Measurements from ENCODE around the gene FIBP.
"Not testable (repeated sequence)": the region's sequence is repeated elsewhere in the genome, so short reads cannot be mapped to it uniquely, and the experiment has no call there.

Gene FIBP

DNA sequence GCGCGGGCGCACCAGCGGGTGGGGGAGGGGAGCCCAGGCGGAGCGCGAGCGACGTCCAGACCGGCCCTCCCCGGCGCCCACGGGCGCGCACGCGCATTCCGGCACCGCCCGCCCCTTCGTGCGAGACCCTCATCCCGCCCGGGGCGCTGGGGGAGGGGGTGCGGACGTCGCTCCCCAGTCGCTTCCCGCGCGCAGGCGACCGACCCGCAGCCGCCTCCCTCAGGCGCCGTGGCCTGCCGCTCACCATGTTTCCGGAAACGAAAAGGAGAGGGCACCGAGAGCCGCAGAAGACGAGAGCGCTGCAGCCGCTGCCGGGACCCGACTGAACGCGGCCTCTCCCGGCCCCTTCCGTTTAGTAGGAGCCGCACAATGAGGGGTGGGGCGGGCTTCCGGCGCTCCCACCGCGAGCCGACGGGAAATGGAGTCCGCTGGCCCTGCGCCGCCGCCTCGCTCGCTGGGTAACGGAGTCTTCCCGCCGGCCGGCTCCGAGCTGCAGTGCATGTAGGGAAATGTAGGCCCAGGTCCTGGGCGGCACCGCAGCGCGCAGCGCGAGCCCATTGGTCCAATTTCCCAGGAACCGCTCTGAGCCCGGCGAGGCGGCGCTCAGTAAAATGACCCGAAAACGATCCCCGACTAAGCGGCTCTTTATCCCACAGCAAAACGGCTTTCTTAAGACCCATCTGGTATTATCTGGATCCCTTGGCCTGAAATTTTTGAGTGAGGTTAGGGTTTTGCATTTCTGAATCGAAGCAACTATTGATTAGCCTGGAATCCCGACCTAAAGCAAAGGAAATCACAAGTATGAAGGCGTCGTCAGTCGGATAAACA, 30.2 kb downstream of the FIBP start, which contains the start of gene CFL1:
TSS of gene CFL1 (minus strand) at position 328 of the 828 bp plus-strand sequence. CDS start at position 247, 81 bp downstream.
- peak; percentile 94 for DNase-seq

DNA sequence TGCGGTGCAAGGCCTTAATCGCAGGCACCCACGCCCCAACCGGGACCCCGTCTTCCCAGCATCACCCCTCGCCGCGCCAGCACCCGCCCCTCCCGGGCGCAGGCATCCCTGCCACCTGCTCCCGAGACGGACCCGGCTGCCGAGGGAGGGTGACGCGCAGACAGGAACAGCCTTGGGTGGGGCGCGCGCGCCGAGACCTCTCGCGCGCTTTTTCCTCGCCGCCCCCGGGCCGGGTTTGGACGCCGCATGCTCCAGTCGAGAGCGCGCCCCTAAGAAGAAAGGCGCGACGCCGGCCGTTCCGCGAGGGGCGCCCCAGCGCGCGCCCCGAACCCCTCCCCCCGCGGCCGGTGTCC, 30.8 kb downstream of the FIBP start:
- no peak for DNase-seq

DNA sequence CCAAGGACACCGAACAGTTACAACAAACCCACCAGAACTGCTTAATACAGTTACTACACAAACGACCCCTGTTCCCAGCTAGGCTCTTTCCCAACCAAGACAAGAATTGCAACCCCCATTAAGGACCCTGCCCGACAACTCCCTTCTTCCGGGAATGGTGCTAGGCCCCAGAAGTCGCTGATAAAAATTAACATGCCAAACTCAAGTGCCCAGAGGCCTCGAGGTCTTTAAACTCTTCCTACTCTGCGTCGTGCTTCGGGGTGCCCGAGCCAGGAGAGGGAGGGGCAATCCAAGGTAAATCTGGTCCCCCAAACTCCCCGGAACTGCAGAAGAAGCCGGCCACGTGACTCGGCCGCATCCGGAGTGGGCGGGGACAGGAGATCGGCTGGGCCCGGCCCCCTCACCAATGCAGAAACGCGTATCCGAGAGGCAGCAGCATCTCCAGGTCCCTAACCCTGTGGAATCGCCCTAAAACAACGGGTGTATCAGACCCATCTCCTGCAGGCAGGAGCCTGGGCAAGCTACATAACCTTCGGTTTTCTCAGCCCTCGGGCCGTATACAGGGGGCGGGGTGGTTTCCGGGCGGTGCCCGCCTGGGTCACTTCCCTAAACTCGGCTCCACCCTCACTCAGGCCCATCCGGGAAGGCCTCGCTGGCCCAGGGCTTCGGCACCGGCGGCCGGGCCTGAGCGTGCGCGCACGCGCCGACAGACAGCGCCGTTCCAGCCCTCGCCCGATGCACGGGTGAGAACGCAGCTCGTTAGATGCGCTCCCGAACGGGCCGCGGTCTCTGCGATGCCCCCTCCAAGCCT, 31.4 kb downstream of the FIBP start:
- peak; percentile 66 for DNase-seq

DNA sequence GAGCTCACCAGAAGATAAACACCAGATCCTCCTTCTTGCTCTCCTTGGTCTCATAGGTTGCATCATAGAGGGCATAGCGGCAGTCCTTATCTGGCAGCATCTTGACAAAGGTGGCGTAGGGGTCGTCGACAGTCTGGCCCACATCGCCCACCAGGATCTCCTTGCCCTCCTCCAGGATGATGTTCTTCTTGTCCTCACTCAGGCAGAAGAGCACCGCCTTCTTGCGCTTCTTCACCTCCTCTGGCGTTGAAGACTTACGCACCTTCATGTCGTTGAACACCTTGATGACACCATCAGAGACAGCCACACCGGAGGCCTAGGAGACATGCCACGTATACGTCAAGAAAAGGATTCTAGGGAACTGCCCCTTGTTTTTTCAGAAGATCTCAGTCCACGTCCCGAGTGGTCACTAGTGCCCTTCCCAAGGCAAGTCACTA, 32.3 kb downstream of the FIBP start:
- no peak for DNase-seq

DNA sequence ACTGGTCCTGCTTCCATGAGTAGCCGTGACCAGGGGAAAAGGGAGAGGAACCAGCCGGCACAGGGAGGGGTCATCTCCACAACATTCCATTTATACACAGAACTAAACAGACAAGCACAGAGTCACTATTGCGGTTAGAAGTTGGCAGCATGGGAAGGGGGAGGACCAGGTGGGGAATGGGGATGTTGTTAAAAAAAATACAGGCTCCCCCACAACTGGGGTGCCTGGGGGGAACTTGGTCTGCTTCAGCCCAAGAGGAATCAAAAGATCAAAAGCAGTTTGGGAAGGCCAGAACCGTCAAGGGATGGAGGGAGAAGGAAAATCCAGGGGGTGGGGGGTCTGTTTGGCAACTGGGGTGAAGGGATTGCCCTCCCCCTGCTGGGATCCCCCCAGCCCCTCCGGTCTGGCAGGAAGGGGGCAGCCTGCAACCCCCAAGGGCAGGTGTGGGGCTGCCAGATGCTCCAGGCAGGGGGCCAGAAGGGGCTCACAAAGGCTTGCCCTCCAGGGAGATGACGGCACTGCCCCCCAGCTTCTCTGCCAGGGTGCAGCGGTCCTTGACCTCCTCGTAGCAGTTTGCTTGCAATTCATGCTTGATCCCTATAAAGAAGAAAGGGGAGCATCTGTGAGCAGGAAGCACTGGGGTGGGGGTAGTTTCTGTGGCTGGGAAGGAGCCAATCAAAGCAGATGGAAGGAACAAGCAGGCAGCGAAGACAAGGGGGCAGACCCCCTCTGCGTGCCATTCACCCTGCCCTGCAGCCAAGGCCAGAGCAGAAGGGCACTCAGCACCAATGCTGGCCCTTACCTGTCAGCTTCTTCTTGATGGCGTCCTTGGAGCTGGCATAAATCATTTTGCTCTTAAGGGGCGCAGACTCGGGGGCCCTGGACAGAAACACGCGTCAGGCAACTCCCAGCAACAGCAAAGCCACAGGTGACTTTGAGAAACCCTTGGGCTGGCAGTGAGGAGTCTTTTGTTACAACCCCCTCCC, 33.1 kb downstream of the FIBP start:
- DNase-seq = no peak

DNA sequence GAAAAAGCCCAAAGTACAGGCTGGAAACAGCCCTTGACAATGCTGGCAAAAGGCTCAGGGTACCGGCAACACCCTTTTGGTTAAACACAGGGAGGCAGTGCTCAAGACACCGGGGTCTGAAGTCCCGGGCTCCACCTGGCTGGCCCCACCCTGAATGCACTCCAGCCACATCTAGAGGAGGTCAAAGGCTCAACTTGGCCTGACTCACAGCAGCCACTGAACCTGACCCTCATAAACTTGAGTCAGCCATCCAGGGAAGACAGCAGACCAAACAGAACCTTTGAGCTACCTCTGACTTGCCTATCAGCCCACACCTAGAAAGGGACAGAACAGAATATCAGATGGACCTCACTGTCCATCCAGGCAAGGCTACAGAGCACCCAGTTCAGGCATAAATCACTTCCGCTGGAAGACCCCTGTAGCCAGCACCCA, 34.1 kb downstream of the FIBP start:
- DNase-seq = no peak

DNA sequence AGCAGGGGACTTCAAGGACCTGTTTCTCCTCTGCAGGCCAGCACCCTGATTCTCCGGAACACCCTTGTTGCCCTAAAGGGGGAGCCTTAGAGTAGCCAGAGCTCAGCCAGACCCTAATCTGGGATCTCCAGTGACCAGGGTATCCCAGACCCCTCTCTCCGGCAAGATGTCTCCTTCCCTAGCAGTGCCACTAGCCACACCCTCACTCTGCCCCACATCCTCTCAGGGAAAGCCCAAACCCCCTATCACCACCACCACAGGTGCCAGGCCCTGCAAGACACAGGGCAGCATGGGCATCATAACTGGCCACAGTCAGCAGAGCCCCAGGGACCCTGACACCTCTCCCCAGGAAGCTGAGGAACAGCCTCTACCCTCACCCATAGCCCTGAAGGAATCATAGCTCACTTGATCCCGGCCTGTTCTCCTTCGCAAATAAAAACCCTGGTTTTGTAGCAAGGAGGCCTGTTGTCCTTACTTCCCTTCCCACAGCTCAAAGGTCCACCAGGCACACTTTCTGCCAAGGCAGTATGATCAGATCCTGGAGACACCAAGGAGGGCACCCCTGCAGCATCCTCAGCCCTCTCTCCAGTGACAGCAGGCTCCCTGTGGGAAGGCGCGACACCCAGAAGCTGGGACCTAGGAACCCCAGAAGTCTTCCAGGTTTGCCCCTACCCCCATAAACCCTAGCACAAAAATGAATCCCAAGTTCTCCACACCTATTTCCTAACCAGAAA, 34.9 kb downstream of the FIBP start:
- DNase-seq = no peak

DNA sequence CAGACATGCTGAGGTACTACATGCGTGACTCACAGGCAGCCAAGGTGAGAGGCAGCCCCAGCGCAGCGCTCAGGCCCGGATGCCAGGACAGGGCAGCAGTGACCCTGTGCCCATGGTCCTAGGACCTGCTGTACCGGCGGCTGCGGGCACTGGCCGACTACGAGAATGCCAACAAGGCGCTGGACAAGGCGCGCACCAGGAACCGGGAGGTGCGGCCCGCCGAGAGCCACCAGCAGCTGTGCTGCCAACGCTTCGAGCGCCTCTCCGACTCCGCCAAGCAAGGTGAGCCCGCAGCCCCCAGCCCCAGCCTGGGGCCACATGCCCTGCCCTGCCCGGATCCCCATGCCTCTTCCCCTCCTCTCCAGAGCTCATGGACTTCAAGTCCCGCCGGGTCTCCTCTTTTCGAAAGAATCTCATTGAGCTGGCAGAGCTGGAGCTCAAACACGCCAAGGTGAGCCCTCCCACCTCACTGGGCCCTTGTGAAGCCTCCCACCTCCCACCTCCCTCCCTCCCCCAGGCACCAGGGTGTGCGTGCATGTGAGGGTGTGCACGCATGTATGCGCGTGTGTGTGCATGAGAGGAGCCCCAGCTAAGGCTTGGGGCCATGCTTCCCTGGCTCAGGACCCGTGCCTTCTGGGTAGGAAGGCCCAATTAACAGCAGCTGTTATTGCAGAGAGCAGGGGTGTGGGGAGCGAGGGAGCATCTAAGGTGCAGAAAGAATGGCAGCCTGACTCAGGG, 35.6 kb downstream of the FIBP start:
- DNase-seq = no peak

DNA sequence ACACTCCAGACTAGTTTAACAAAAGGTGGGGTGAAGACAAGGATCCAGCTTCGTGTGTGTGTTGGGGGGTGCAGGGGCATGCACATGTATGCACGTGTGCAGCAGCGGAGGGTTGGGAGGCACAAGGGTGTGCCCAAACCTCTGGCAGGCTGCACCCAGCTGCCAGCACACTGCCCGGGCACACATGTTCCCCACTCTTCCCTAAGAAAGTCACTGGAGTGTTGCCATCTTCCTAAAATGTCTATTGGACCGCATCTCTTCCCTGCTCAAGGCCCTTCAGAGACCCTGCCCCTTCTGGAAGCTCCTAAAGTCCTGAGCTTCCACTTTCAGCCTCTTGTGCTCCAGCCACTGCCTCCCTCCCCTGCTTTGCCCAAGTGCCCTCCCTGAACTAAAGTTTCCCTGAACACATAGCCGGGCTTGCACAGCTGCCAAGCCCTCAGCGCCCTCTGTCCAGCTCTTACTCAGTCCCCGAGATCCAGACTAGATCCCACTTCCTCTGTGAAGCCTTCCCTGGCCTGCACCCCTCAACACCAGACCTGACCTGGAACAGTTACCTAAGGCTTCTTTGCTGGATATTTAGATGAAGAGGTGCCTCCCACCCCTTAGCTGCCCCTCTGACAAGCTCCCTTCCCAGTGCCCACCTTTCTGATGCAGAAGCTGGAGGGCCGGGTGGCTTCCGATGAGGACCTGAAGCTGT, 36.3 kb downstream of the FIBP start:
- no peak for DNase-seq

DNA sequence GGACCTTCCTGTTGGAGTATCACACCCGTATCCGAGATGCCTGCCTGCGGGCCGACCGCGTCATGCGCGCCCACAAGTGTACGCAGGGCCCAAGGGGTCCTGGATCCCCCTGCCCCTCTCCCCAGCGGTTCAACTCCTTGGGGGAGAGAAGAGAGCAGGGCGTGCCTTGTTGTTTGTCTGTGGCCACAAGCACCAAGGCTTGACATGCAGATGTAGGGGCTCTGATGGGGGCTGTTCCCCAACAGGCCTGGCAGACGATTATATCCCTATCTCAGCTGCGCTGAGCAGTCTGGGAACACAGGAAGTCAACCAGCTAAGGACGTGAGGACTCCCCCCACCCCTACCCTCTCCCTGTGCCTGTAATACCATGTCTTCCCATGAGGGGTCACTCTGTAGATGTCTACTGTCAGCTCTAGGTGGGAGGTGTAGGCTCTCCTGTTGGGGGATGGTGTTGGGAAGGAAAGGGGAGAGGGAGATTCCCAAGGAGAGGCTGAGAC, 37.1 kb downstream of the FIBP start:
- DNase-seq = no peak

DNA sequence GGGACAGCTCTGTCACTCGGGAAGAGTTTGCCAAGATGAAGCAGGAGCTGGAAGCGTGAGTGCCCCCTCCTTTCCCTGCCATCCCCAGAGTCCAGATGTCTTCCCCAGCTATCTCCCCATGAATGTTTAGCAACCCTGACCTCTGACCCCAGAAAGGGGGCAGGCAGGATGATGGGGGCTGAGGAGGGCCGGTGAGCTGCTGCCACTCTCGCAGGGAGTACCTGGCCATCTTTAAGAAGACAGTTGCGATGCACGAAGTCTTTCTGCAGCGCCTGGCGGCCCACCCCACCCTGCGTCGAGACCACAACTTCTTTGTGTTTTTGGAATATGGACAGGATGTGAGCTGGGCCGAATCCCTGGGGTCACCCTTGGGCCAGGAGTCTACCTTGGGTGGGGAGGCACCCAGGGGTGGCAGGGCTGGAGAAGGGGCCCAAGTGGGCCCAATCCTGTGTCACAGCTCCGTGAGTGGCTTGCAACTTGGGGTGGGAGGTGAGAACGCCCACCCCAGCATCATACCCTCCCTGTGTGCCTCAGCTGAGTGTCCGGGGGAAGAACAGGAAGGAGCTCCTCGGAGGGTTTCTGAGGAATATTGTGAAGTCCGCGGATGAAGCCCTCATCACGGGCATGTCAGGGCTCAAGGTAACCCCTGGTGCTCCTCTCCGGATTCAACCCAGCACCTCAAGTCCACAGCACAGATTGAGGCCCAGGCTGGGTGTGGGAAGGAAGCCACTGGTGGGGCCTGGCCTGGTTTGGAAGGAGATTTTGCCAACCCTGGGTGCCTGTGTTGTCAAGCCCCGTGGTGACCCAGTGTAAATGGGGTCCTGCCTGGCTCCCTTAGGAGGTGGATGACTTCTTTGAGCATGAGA, 37.8 kb downstream of the FIBP start:
- no peak for DNase-seq

DNA sequence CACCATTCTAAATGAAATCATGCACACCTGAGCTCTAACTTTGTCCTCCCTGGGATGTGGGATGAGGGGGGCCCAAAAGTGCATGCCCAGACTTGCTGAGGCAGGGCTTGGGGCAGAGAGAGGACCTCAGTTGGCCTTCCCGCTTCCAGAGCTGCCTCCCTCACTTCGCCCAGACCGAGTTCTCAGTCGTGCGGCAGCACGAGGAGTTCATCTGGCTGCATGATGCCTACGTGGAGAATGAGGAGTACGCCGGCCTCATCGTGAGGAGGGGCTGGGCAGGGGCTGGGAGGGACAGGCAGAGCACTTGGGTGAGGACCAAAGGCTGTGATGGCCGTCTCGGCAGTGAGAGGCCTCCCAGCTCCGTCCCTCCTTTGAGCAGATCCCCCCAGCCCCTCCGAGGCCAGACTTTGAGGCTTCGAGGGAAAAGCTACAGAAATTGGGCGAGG, 38.5 kb downstream of the FIBP start:
- DNase-seq = no peak

DNA sequence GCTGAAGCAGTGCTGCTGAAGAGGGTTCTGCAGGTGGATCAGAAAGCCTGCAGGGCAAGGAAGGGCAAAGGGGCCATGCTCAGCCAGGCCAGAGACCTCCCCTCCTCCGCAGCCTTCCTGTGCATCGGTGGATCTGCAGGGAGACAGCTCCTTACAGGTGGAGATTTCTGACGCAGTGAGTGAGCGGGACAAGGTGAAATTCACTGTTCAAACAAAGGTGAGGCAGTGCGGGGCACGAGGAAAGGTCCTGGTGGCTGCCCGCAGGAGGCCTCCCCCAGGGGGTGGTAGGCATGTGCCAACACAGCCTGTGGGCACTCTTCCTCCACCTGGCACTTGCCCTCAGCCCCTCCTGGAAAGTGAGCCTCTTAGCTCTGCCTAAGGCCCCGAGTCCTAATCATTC, 38.9 kb downstream of the FIBP start:
- no peak for DNase-seq

DNA sequence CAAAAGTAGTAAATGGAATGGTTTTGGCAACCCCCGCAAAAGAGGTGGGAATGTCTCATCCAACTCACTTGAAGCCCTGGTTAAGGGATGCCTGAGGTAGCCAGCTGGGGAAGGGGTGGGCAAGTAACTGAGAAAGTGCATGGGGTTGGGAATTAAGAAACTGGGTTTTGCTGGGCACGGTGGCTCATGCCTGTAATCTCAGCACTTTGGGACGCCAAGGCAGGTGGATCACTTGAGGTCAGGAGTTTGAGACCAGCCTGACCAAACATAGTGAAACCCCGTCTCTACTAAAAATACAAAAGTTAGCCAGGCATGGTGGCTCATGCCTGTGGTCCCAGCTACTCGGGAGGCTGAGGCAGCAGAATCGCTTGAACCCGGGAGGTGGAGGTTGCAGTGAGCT, 39.6 kb downstream of the FIBP start:
- DNase-seq = not testable (repeated sequence)

DNA sequence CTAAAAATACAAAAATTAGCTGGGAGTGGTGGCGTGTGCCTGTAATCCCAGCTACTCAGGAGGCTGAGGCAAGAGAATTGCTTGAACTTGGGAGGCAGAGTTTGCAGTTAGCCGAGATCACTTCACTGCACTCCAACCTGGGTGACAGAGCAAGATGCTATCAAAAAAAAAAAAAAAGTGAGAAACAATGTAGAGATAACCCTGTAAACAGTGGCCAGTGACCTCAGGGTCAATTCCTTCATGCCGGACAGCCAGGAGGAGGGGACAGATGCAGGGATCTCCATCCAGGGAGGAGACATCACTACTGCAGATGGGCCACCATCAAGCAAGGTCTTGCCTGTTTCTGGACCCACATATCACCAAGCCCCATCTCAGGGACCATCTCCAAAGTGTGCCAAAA, 40.5 kb downstream of the FIBP start:
- DNase-seq = no peak

DNA sequence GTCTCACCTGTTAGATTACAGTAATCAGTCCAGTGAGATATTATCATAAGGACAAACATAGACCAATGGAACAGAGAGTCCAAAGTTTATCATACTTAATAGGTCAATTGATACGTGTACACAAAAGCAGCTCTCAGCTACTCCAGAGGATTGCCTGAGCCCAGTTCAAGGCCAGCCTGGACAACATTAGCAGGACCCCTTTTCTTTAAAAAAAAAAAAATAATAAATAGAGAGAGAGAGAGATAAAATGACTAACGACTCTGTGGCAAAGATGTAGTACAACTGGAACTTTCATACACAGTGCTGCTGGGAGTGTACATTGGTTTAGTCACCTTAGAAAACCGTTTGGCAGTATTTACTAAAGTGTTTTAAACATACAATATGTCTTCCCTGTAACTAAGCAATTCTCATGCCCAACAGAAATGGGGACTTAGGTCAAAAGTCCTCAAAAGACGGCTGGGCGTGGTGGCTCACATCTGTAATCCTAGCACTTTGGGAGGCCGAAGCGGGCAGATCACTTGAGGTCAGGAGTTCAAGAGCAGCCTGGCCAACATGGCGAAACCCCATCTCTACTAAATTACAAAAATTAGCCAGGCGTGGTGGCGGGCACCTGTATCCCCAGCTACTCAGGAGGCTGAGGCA, 43.9 kb downstream of the FIBP start:
- DNase-seq = no peak

DNA sequence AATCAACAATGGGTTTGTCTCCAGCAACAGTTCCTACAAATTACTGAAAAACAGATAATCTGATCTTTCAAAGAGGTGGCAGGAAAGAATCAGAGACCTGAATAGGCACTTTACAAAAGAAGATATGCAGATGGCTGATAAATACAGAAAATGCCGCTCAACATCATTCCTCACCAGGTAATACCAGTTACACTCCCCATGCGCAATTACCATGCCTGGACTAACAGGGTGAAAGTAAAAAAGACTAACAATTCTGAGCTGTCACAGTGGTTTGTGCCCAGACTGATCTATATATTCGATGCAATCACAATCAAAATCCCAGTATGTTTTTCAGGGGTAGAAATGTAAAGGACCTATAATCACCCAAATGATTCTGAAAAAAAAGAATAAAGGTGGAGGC, 44.5 kb downstream of the FIBP start:
- no peak for DNase-seq

DNA sequence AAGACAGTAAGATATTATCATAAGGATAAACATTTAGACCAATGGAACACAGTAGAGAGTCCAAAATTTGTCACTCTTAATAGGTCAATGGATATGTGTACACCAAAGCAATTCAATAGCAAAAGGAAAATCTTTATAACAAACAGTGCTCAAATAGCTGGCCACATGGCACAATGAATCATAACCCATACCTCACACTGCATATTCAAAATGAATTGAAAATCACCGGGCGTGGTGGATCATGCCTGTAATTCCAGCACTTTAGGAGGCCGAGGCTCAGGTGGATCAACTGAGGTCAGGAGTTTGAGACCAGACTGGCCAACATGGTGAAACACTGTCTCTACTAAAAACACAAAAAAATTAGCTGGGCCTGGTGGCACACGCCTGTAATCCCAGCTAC, 46.1 kb downstream of the FIBP start:
- no peak for DNase-seq

DNA sequence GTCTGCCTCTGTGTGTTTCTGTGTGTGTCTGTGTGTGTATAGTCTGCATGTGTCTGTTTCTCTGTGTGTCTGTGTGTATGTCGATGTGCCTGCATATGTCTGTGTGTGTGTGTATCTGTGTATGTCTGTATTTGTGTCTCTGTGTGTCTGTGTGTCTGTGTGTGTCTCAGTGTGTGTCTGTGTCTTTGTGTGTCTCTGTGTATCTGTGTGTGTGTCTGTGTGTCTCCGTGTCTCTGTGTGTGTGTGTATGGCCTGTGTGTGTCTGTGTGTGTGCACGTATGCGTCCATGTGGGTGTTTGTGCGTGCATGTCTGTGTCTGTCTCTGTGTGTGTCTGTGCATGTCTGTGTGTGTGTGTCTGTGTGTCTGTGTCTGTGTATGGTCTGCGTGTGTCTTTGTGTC, 54.1 kb downstream of the FIBP start:
- DNase-seq = no peak
